22Rv1 (cell line): Measurements from ENCODE around the gene PLEKHD1.

Source experiments
- H3K27ac ChIP-seq: fragments of 450-650 bp; 2 replicates; pipeline ENCODE4 v1.5.1; 2017
- ZFX ChIP-seq: fragments of 450-650 bp; IDR thresholded peaks from 2 replicates; pipeline ENCODE4 v1.6.1; 2017; ENCODE audit warnings: antibody characterized with exemption, borderline replicate concordance
- TF ChIP-seq, protein P1 (sequence below): fragments of 450-650 bp; IDR thresholded peaks from 2 replicates; pipeline ENCODE4 v1.5.1; 2017; ENCODE audit warnings: mild to moderate bottlenecking

PLEKHD1 gene

DNA sequence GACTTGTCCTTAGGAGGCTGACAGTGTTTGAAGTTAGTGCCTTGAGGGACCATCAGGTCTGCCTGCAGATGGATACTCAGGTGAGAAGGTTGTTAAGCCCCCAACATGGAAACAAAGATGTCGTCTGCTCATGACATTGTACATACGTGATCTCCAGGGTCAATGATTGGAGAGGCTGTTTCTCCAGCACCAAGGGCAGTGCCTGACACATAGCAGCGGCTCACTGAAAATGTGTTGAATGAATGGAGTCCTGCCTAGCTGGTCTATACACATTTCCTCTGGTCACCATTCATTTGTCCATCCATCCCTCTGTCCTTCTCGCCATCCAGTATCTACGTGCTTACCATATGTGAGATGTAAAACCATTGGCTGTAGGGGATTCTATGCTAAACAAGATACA is 83.0 kb downstream of the PLEKHD1 start:
- H3K27ac ChIP-seq: no peak overlapping the region
- TF ChIP-seq ZFX: no peak
- TF ChIP-seq, protein P1, sequence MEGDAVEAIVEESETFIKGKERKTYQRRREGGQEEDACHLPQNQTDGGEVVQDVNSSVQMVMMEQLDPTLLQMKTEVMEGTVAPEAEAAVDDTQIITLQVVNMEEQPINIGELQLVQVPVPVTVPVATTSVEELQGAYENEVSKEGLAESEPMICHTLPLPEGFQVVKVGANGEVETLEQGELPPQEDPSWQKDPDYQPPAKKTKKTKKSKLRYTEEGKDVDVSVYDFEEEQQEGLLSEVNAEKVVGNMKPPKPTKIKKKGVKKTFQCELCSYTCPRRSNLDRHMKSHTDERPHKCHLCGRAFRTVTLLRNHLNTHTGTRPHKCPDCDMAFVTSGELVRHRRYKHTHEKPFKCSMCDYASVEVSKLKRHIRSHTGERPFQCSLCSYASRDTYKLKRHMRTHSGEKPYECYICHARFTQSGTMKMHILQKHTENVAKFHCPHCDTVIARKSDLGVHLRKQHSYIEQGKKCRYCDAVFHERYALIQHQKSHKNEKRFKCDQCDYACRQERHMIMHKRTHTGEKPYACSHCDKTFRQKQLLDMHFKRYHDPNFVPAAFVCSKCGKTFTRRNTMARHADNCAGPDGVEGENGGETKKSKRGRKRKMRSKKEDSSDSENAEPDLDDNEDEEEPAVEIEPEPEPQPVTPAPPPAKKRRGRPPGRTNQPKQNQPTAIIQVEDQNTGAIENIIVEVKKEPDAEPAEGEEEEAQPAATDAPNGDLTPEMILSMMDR: no peak

DNA sequence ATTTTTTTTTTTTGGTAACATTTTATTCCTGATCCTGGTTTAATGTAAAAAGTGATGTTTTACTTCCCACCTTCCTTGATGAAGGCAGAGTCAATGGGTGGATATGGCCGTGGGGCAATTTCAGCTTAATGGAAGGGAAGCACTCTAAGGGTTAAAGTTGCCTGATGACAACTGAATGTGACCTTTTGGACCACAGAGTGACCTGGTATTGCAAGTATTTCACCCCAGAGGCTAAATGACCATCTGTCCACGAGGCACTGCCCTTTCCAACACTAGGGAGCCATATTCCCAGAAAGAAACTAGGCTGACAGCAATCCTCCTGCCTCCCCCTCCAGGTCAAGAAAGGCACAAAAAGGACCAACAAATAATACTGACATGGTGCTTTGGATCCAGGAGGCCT is 85.3 kb downstream of the PLEKHD1 start:
- no peak overlapping the region for H3K27ac ChIP-seq
- TF ChIP-seq ZFX: no peak
- TF ChIP-seq, protein P1: no peak

GRCh38 chr14:69570836-69571330 is 86.4 kb downstream of the PLEKHD1 start:
- TF ChIP-seq, protein P1: no peak
- TF ChIP-seq ZFX: no peak

DNA sequence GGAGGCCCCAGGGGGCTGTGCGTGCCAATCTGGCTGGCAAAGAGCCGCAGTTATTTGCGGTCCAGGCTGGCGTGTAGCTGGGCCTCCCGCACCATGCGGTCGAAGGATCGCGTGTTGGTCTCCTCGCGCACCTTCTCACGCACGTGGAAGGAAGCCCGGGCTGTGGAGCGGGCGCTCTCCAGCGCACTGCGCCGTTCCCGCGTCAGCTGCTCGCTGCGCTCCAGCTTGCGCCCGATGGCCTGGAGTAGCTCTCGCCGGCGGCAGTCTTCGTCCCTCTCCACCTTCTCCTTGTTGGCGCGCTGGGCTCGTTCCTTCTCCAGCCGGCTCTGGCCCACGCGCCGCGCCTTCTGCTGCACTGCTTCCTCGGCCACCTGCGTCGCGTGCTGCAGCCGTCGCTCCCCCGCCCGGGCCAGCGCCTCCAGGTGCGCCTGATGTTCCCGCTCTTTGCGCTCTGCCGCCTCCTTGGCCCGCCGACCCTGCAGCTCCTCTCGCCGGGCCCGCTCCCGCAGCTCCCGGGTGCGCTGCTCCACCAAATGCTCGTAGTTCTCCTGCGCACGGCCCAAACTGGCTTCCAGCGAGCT is 87.0 kb downstream of the PLEKHD1 start:
- H3K27ac ChIP-seq: peak overlapping the region; percentile 77
- TF ChIP-seq ZFX: no peak
- TF ChIP-seq, protein P1: no peak

More at GRCh38 chr14:69570836-69571330, 86.4 kb downstream of the PLEKHD1 start:
- H3K27ac ChIP-seq: no peak overlapping the region

GRCh38 chr14:69572030-69572840 is 87.7 kb downstream of the PLEKHD1 start:
- TF ChIP-seq, protein P1: no peak
- TF ChIP-seq ZFX: no peak
- peak overlapping the region; percentile 77 for H3K27ac ChIP-seq

DNA sequence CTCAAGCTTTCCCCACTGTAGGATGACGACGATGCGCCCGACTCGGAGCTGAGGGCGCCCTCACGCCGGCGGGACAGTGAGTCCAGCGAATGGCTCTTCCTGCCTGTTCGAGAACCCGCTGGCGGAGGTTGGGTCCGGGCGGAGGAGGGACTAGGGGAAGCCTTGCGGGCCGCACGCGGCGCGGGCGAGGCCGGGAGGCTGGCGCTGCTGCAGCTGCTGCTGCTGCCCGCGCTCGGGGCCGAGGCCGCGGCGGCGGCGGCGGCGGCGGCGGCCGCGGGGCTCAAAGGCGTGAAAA is 88.3 kb downstream of the PLEKHD1 start:
- no peak overlapping the region for H3K27ac ChIP-seq
- TF ChIP-seq, protein P1: no peak
- no peak for TF ChIP-seq ZFX

GRCh38 chr14:69573205-69573830 is 88.8 kb downstream of the PLEKHD1 start:
- H3K27ac ChIP-seq: no peak overlapping the region
- TF ChIP-seq ZFX: no peak
- TF ChIP-seq, protein P1: no peak
